Stimulated activated CD4-positive, alpha-beta T cell treated with anti-CD3 and anti-CD28 coated beads, Interleukin-1b, Interleukin-23, amount 100 ng/mL, for 24 hours (primary cell): ENCODE results near the gene SHISAL1.

ENCODE experiments used
- DNase-seq, 4 experiments: peaks; one replicate each; pipeline ENCODE4 v3.0.0-alpha.2; 2020; ENCODE audit warnings: low read depth in 4 of 4, low spot score in 1 of 4

The SHISAL1 gene

DNA sequence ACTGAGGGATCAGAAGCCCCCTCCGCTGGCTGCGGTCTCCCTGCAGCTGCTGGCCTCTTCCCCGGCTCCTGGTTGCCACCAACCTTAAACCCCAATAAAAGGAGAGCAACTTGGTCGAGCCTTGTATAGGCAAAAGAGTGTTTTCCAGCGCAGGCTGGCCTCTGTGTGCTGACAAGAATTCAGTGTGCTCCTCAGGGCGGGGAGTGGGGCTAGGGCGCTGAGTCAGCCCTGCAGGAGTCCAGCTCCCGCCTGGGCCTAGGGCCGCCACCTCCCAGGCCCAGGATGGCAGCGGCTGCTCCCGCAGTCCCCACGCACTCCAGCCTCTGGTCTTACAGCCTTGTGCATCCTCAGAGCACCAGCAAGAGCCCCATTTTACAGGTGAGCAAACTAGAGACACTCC is at the start of gene SHISAL1:
Gene SHISAL1 (minus strand): TSS at position 186 of the 400 bp plus-strand sequence. CDS start 12,006 bp downstream, outside the sequence.
- DNase-seq, result no peak

DNA sequence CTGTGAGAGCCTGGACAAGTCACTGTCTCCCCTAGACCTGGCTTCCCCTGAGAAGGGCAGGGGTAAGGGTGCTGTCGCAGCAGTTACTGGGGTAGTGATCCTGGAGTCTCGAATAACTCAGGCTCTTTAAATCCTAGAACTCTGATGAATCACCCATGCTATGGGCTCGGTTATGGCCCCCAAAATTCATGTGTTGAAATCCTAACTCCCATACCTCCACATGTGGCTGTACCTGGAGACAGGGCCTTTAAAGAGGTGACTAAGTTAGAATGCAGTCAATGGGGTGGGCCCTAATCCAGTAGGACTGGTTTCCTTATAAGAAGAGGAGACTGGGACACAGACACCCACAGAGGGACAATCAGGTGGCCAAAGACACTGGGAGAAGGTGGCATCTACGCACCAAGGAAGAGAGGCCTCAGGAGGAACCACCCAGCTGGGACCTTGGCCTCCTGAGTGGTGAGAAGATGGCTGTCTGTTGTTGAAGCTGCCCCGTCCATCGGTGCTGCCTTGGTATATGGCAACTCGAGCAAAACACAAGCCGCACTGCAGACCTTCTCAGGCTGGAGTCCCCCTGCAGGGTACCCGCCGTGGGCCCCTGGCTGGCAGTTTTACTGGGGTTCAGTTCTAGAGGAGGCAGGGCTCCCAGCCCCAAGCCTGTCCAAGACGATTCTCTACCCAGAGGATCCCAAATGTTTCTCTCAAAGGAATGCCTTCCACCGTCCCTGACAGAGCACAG is 48.8 kb upstream of the SHISAL1 start:
- no peak for DNase-seq

GRCh38 chr22:44360668-44361381 is 48.1 kb upstream of the SHISAL1 start:
- DNase-seq, result no peak

DNA sequence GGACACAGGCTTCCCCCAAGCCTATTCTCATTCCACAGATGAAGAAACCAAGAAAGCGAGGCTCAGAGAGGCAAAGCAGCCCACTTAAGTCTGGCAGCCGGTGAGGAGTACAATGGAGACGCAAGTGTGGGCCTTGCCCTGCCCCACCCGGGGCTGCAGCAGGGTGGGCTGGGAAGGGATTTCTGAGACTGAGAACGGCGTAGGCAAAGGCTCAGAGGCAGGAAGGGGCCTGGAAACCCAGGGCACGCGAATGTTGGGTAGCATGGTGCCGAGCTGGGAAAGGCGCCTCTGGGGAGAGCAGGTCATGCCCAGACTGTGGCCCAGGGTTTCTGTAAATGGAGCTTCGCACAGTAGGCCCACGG is 47.5 kb upstream of the SHISAL1 start:
- DNase-seq, result no peak

- no peak for DNase-seq
These were observed 46.9 kb upstream of the SHISAL1 start for GRCh38 chr22:44359496-44360110.

- no peak for DNase-seq
These were observed 46.1 kb upstream of the SHISAL1 start for GRCh38 chr22:44358709-44359440.

DNA sequence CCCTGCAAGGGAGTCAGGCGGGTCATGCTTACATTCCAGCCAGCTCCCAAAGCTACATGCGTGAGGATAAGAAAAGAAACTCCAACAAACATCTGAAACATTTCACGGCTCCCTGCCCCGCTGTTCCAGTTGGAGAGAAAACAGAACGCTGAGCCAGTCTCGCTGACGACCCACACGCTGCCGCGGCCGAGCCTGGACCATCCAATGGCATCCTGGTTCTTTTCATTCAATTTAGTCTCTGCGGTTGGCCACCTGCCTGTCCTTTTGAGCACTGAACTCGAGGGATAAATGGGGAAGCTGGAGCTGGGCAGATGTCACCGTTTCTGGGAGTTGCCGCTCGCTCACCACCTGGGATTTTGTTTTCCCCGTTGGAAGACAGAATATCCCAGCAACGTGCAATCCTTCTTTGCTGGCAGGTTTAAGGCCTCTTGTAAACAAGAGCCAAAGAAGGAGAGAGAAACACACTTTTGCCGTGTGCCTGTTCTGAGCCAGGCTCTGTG is 45.3 kb upstream of the SHISAL1 start:
- DNase-seq, result no peak

DNA sequence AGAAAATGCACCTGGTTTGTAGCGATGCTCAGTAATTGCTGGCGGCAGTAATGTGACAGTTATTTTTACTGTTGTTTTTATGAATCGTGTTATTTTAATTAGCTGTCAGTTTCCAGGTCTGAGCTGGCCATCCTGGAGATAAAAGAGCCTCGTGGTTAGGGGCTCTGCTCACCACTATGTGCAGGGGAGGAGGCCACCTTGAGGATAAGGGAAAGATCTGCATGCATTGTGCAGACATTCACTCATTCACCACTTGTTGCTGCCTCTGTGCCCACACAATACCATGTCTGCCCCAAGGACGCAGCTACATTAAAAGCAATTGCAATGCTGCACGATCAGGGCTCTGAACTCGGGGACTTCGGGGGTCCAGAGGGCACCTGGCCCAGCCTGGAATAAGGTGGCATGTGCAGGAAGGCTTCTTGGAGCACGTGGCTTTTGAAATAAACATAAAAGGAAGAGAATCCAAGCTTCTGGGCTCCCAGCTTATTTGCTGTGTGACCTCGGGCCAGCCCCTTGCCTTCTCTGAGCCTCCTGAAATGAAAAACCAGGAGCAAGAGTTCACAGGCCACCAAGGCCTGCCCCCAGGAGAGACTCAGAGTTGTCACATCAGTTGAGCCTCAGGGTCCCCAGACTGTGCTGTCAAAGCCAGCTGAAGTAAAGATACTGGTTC is 44.7 kb upstream of the SHISAL1 start:
- DNase-seq, result no peak

DNA sequence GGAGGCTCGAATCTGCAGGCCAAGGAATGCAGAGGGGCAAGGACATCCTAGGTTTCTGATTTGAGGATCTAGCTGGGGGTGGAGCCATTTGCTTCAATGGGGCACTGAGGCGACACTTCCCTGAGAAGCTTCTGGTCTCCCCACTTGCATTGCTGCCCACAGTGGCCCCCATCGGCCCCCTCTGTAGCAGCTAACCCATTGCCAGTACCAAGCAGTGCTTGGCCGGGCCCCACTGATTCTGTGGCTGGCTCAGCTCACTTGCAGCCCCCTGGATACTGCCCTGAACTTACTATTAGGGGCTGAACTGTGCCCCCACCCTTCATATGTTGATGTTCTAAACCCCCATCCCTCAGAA is 42.9 kb upstream of the SHISAL1 start:
- DNase-seq, result no peak

- no peak for DNase-seq
These were observed 41.5 kb upstream of the SHISAL1 start for GRCh38 chr22:44354288-44354687.

DNA sequence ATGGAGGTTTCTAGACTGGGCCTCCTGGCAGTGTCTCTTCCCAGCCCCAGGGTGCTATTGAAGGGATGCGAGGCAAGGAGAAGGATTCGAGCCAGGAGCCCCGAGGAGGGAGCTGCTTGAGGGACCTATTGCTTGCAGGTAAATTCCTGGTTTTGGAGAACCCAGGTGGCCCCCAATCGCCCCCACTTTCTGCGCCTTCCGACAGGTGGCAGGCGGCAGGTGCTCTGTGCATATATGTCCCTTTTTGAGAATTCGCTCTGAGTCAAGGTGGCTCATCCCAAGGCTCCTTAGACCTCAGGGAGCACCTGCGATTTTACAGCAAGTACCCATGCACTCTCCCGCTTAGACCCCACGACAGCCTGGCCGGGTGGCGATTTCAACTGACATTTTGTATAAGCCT is 40.3 kb upstream of the SHISAL1 start:
- DNase-seq, result no peak

GRCh38 chr22:44352378-44353035 is 39.8 kb upstream of the SHISAL1 start:
- DNase-seq, result no peak

GRCh38 chr22:44351685-44352377 is 39.1 kb upstream of the SHISAL1 start:
- DNase-seq, result peak in 1 of 4 experiments; percentile 17

DNA sequence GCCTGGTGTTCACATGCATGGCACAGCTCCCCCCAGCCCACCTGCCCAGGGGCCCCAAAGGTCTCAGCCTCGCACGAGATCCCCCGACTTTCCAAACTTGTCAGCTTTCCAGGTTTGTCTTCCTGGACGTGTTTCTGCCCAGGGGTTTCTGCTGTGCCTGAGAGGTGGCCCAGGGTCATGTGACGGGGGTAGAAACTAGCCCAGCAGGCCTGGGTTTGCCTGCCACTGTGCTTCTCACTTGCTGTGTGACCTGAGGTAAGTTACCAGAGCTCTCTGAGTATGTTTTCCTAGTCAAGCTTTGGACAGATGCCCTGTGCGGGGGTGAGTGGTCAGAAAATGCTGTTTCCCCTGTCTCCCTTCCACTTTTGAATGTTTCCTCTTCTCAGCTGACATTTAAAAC is 38.3 kb upstream of the SHISAL1 start:
- no peak for DNase-seq

- no peak for DNase-seq
These were observed 36.8 kb upstream of the SHISAL1 start for GRCh38 chr22:44349594-44349993.

DNA sequence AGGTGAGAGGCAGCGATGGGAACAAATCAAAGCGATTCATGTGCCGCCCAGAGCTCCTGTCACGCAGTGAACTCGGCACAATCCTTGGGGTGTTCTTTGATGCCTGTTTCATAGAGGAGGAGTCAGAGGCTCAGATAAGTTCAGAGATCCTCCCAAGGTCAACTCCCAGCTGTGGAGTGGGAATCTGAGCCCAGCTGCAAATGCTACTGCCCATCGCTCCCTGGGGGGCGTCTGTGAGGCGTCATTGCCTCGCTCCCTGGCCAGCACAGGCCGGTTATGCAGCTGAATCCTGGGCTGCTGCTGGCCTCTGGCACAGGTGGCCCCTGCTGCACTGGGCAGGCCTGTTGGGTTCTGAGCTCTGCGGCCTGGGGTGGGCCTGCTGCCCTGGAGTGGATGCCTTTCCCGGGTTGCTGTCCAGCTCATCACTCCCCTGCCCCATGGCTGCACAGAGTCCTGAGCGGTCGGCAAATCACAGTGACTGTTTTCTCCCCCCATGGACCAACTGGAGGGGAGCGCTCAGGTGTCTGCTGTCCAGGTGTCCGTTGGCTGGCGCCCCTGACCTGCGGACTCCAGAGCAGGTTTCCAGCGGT is 36.3 kb upstream of the SHISAL1 start:
- no peak for DNase-seq

DNA sequence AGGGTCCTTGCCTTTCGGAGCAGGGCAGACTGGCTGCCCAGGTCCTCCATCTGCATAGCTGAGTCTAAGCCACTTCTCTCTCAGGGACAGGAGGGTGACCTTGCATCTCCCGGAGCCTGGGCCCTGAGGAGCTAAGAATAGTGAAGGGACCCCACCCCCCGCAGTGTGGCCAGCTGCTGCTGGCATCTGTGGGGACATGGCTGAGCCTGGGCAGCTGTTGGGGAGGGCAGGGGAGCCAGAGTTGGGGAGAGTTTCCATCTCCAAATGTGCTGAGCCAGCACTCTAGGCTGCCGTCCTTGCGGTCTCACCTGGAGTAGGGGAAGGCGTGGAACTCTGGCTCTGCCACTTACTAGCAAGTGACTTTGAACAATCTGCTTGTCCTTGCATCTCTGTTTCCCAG is 34.8 kb upstream of the SHISAL1 start:
- DNase-seq, result no peak

- DNase-seq, result no peak
These were observed 34.3 kb upstream of the SHISAL1 start for GRCh38 chr22:44347080-44347479.

GRCh38 chr22:44345872-44346271 is 33.1 kb upstream of the SHISAL1 start:
- no peak for DNase-seq
